HL-60 (cell line): Measurements from ENCODE around the gene ZNRF3.

Experiments
- DNase-seq, 2 experiments: peaks; one replicate each; pipeline ENCODE4 v3.0.0-alpha.2; 2010 to 2020; ENCODE audit warnings: low read depth in 1 of 2, low spot score in 1 of 2
- H3K27ac ChIP-seq: fragments of 250-450 bp; sonication (Bioruptor Pico); replicated peaks from 2 replicates; pipeline ENCODE4 v1.5.1; 2020; ENCODE audit warnings: mild to moderate bottlenecking, moderate library complexity
- H3K27me3 ChIP-seq: fragments of 250-450 bp; sonication (Bioruptor Pico); 2 replicates; pipeline ENCODE4 v1.5.1; 2021; ENCODE audit warnings: mild to moderate bottlenecking, moderate library complexity; ENCODE audit not compliant: insufficient read depth, poor library complexity, severe bottlenecking
- H3K4me3 ChIP-seq: replicated peaks from 2 replicates; pipeline ENCODE4 v1.5.1; 2011; ENCODE audit warnings: mild to moderate bottlenecking, control low read depth, low read length; ENCODE audit not compliant: insufficient read depth
- GABPA ChIP-seq: IDR thresholded peaks from 2 replicates; pipeline ENCODE4 v1.6.1; 2012; ENCODE audit warnings: low read depth
- POLR2AphosphoS5 ChIP-seq: IDR thresholded peaks from 2 replicates; pipeline ENCODE4 v1.6.1; 2012; ENCODE audit warnings: low read depth
- REST ChIP-seq: IDR thresholded peaks from 2 replicates; pipeline ENCODE4 v1.6.1; 2012; ENCODE audit warnings: low read depth; ENCODE audit not compliant: insufficient replicate concordance
- SPI1 ChIP-seq: IDR thresholded peaks from 2 replicates; pipeline ENCODE4 v1.6.1; 2012; ENCODE audit warnings: low read depth, mild to moderate bottlenecking, borderline replicate concordance
- TF ChIP-seq, protein P1 (sequence below): IDR thresholded peaks from one replicate; pipeline ENCODE4 v1.5.1; 2011; ENCODE audit warnings: low read length, control low read depth, inconsistent platforms; ENCODE audit not compliant: insufficient read depth

Gene ZNRF3

GRCh38 chr22:29018293-29019189, 135.2 kb downstream of the ZNRF3 start:
- H3K4me3 ChIP-seq = no peak overlapping the region
- no peaks in the 10 kb centered on the region for H3K27me3 ChIP-seq
- no peak for TF ChIP-seq REST
- no peak for TF ChIP-seq POLR2AphosphoS5
- TF ChIP-seq GABPA = no peak
- no peak for TF ChIP-seq SPI1
- TF ChIP-seq, protein P1, sequence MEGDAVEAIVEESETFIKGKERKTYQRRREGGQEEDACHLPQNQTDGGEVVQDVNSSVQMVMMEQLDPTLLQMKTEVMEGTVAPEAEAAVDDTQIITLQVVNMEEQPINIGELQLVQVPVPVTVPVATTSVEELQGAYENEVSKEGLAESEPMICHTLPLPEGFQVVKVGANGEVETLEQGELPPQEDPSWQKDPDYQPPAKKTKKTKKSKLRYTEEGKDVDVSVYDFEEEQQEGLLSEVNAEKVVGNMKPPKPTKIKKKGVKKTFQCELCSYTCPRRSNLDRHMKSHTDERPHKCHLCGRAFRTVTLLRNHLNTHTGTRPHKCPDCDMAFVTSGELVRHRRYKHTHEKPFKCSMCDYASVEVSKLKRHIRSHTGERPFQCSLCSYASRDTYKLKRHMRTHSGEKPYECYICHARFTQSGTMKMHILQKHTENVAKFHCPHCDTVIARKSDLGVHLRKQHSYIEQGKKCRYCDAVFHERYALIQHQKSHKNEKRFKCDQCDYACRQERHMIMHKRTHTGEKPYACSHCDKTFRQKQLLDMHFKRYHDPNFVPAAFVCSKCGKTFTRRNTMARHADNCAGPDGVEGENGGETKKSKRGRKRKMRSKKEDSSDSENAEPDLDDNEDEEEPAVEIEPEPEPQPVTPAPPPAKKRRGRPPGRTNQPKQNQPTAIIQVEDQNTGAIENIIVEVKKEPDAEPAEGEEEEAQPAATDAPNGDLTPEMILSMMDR = no peak
- no peak for DNase-seq
- no peak overlapping the region for H3K27ac ChIP-seq

- H3K4me3 ChIP-seq = no peak overlapping the region
- DNase-seq = no peak
- no peaks in the 10 kb centered on the region for H3K27me3 ChIP-seq
- TF ChIP-seq REST = no peak
- no peak for TF ChIP-seq POLR2AphosphoS5
- TF ChIP-seq GABPA = no peak
- TF ChIP-seq, protein P1 = no peak
- no peak for TF ChIP-seq SPI1
- H3K27ac ChIP-seq = no peak overlapping the region
Observed at GRCh38 chr22:29022101-29022817, 138.9 kb downstream of the ZNRF3 start.

GRCh38 chr22:29023172-29023796, 139.9 kb downstream of the ZNRF3 start:
- TF ChIP-seq GABPA (no peak), SPI1 (no peak), REST (no peak), POLR2AphosphoS5 (no peak)
- TF ChIP-seq, protein P1 = no peak
- no peak overlapping the region for H3K27ac ChIP-seq
- DNase-seq = no peak
- H3K27me3 ChIP-seq = no peaks in the 10 kb centered on the region
- H3K4me3 ChIP-seq = no peak overlapping the region
